Right atrium auricular region (tissue), 2 donors: Measurements from ENCODE around the gene ARL11. TPM values are rescaled to one million over a fixed set of nuclear protein-coding genes. Genes with fewer than 3 reads are reported as not detected.

ENCODE experiments used
- DNase-seq: peaks from one replicate; pipeline ENCODE4 v3.0.0-alpha.2; 2019; ENCODE audit warnings: low spot score
- H3K27ac ChIP-seq, 2 donors: fragments of 200-600 bp; sonication (generic); 1 replicate in 1 of 2; 2 replicates in 1 of 2; pipeline ENCODE4 v1.5.1; 2016 to 2019
- H3K27me3 ChIP-seq, 2 donors: fragments of 200-600 bp; sonication (generic); one replicate each; pipeline versions ENCODE4 v1.5.1 to v1.6.0; 2017 to 2019
- H3K36me3 ChIP-seq: fragments of 200-600 bp; sonication (generic); one replicate; pipeline ENCODE4 v1.5.1; 2016
- H3K4me1 ChIP-seq, 2 donors: fragments of 200-600 bp; sonication (generic); one replicate each; pipeline versions ENCODE4 v1.5.1 to v1.6.0; 2017 to 2019
- H3K4me3 ChIP-seq, 2 donors: fragments of 200-600 bp; sonication (generic); 1 replicate in 1 of 2; 2 replicates in 1 of 2; pipeline ENCODE4 v1.5.1; 2017 to 2019; ENCODE audit warnings: mild to moderate bottlenecking in 1 of 2, moderate library complexity in 1 of 2
- H3K9me3 ChIP-seq, 2 donors: fragments of 200-600 bp; sonication (generic); one replicate each; pipeline ENCODE4 v1.5.1; 2019
- total RNA-seq, 2 donors: library from RNA; depleted of rRNA; stranded (reverse); fragments of >200 nt; gene quantifications; one replicate each; pipeline ENCODE4 v1.1.0, GENCODE V29; 2016
- TF ChIP-seq, protein P1 (sequence below), 2 donors: fragments of 200-600 bp; sonication (generic); IDR thresholded peaks; one replicate each; pipeline ENCODE4 v1.5.1; 2019; ENCODE audit warnings: antibody characterized with exemption in 2 of 2

The ARL11 gene
- total RNA-seq, 2 donors from 2014 or later: 0.19 to 0.63 TPM

DNA sequence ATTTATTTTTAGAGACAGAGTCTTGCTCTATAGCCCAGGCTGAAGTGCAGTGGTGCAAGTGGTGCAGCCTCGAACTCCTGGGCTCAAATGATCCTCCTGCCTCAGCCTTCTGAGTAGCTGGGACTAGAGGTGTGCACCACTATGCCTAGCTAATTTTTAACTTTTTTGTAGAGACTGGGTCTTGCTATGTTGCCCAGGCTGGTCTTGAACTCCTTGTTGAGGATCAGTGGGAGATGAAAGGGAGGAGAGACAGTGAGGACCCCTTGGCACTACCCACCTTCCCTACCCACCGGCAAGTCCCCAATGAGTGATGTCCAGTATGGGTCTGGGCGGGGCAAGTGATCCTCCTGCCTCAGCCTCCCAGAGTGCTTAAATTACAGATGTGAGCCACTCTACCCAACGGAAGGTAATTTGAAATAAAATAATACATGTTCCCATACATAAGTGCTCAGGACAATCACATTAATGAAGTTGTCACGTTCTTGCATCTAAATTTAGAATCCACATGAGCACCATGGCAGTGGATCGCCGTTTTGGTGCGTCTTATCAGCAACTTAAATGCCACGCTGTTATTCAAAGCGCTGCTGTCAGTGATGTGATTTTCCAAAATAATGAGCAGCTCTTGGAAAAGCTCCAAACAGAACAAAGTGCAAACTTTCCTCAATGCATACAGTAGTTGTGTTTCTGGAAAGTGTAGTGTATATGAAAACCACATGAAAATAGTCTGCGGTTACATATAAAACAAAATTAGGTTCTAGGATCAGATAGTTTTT is 5.9 kb upstream of the ARL11 start:
- peak; percentile 66 for DNase-seq
- Histone ChIP-seq H3K9me3 (no peaks in the 10 kb centered on the region), H3K27ac (peak overlapping the region; percentile 73 to 88), H3K4me3 (no peak overlapping the region), H3K36me3 (no peaks in the 10 kb centered on the region), H3K27me3 (no peaks in the 10 kb centered on the region), H3K4me1 (peaks cover 0 to 19% of the 10 kb centered on the region in 2 donors)
- TF ChIP-seq, protein P1, sequence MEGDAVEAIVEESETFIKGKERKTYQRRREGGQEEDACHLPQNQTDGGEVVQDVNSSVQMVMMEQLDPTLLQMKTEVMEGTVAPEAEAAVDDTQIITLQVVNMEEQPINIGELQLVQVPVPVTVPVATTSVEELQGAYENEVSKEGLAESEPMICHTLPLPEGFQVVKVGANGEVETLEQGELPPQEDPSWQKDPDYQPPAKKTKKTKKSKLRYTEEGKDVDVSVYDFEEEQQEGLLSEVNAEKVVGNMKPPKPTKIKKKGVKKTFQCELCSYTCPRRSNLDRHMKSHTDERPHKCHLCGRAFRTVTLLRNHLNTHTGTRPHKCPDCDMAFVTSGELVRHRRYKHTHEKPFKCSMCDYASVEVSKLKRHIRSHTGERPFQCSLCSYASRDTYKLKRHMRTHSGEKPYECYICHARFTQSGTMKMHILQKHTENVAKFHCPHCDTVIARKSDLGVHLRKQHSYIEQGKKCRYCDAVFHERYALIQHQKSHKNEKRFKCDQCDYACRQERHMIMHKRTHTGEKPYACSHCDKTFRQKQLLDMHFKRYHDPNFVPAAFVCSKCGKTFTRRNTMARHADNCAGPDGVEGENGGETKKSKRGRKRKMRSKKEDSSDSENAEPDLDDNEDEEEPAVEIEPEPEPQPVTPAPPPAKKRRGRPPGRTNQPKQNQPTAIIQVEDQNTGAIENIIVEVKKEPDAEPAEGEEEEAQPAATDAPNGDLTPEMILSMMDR (IDR thresholded peaks at IDR 0.05): no peak

DNA sequence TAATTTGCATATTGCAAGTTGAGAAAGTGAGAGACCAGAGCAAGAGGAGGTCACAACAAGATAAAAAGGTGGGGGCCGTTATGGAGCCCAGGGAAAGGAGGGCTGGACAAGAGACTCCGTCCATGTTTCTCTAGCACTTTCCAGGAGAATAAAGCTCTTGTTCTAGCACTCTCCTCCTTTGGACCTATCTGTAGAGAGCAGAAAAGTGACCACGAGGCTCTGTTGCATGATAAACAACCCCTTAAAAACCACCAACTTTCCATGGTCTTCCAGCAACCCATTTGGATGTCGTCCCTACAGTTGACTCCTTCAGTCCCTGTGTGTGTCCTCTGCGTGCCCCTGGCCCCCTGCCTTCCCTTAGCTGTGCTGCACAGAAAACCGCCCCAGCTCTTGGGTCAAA is 4.1 kb upstream of the ARL11 start:
- peak overlapping the region in 1 of 2 donors; percentile 63 for H3K27ac ChIP-seq
- no peaks in the 10 kb centered on the region for H3K9me3 ChIP-seq
- H3K4me3 ChIP-seq: no peak overlapping the region
- DNase-seq: no peak
- no peaks in the 10 kb centered on the region for H3K36me3 ChIP-seq
- H3K27me3 ChIP-seq: no peaks in the 10 kb centered on the region
- H3K4me1 ChIP-seq: peaks cover 0 to 27% of the 10 kb centered on the region in 2 donors
- TF ChIP-seq, protein P1 (IDR thresholded peaks at IDR 0.05): no peak

DNA sequence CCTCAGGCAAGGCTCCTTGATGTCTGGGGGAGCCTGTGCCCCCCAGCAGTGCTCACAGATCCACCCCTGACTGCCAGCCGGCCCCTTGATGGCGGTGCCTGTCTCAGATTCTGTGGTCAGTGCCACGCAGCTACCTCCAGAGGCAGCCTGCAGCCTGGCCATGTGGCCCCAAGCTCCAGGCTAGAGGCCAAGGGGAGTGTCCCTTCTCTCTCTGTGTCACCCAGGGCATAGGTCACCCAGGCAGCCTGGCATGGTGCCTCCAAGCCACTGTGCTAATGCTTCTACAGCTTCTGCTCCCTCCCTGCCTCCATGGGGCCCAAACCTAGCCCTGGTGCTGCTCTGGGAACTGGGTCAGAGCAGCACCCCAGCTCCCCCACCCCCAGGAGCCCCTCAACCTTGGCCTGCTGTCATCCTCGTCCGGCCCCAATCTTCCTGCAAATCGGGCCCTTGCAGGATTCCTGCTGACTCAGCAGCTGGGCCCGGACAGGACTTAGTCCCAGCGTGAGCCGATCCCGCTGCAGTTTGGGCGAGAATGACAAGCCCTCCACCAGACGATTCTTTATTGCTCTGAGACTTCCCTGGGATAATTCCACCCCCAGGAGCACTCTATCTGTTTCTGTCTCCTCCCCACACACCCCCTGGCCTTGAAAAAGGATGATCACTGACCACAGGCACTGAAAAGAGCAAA is 2.8 kb upstream of the ARL11 start:
- H3K27me3 ChIP-seq: no peaks in the 10 kb centered on the region
- TF ChIP-seq, protein P1 (IDR thresholded peaks at IDR 0.05): no peak
- peak overlapping the region; percentile 22 to 63 for H3K27ac ChIP-seq
- H3K4me3 ChIP-seq: no peak overlapping the region
- H3K9me3 ChIP-seq: no peaks in the 10 kb centered on the region
- DNase-seq: no peak
- H3K4me1 ChIP-seq: peaks cover 0 to 22% of the 10 kb centered on the region in 2 donors
- H3K36me3 ChIP-seq: no peaks in the 10 kb centered on the region

GRCh38 chr13:49629196-49629938 is 1.1 kb downstream of the ARL11 start:
- TF ChIP-seq, protein P1 (IDR thresholded peaks at IDR 0.05): no peak
- peak overlapping the region in 1 of 2 donors; percentile 37 for H3K27ac ChIP-seq
- H3K9me3 ChIP-seq: no peaks in the 10 kb centered on the region
- H3K36me3 ChIP-seq: no peaks in the 10 kb centered on the region
- peaks cover 0 to 18% of the 10 kb centered on the region in 2 donors for H3K4me1 ChIP-seq
- peak overlapping the region in 1 of 2 donors; percentile 18 for H3K4me3 ChIP-seq
- H3K27me3 ChIP-seq: no peaks in the 10 kb centered on the region
- DNase-seq: no peak

DNA sequence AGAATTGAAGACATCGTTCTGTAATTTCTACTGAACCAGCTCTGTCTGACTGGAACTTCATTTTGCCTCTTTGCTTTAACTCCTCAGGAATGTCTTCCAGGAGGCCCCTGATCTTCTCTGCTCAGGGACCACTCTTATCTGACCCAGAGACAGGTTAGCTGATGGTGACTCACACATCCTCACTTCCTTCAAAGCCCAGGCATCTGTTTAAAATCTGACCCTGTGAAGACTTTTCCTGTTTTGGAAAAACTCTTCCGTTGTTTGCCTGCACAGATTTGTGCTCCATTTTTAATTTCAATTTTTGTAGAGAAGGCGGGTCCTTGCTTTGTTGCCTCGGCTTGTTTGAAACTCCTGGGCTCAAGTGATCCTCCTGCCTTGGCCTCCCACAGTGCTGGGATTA is 1.6 kb downstream of the ARL11 start:
- Histone ChIP-seq H3K36me3 (no peaks in the 10 kb centered on the region), H3K4me3 (no peak overlapping the region), H3K4me1 (peaks cover 0 to 18% of the 10 kb centered on the region in 2 donors), H3K27ac (no peak overlapping the region), H3K27me3 (no peaks in the 10 kb centered on the region), H3K9me3 (no peaks in the 10 kb centered on the region)
- DNase-seq: no peak
- TF ChIP-seq, protein P1 (IDR thresholded peaks at IDR 0.05): no peak
